ENCODE results near the gene TMEM184A. TPM values are rescaled to one million over a fixed set of nuclear protein-coding genes. Genes with fewer than 3 reads are reported as not detected.

The TMEM184A gene
- total RNA-seq, 4 donors from 2014 or later, result 0.44 to 3.0 (median 0.70) TPM

DNA sequence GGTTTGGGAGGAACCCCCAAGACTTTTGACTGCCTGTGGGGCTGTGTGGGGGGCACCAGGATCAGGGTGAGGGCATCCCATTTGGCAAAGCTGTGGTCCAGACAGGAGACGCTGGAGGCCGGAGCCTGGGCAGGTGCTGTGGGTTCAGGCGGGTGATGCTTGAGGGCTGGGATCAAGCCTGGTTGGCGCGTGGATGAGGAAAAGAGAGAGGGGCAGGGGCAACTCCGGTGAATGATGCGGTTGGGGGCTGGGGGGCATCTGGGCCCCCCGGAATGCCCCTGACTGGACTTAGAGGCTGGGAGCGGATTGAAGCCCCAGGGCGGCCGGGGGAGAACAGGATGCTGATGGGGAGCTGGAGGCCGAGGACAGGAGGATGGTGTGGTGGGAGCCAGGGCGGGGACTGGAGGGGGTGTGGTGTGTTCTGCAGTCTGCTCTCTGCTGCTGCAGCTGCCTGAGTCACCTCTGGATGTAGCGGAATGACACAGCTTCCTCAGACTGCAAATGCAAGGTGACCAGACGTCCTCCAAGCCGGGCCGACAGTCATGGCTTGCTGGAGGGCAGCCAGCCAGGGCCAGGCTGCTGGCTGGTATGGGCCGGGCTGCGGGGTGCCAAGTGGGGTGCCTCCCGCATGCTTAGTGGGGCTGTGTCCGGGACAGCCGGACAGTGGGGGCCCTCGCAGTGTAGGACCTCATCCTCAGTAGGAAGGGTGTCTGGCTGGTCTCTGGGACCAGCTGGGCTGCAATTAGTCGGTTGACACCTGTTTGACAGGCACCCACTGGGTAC lies 22.3 kb downstream of the TMEM184A start:
- Histone ChIP-seq H3K27me3 (no peaks in the 10 kb centered on the region), H3K27ac (peak overlapping the region; percentile 86 to 96 (median 95)), H3K4me1 (peaks cover 36 to 63% of the 10 kb centered on the region in 2 donors), H3K9me3 (no peaks in the 10 kb centered on the region), H3K4me3 (replicated peaks in 1 of 3) (peak overlapping the region in 1 of 3 donors; percentile 16), H3K36me3 (no peaks in the 10 kb centered on the region)
- intact Hi-C loops (cut with DNase I), result no loop called here
- DNase-seq, result peak; percentile 49 to 66
- WGBS, 2 donors, result 64 to 82% methylated on average over 15 to 19 of the region's 24 CpGs
- TF ChIP-seq, protein P1, sequence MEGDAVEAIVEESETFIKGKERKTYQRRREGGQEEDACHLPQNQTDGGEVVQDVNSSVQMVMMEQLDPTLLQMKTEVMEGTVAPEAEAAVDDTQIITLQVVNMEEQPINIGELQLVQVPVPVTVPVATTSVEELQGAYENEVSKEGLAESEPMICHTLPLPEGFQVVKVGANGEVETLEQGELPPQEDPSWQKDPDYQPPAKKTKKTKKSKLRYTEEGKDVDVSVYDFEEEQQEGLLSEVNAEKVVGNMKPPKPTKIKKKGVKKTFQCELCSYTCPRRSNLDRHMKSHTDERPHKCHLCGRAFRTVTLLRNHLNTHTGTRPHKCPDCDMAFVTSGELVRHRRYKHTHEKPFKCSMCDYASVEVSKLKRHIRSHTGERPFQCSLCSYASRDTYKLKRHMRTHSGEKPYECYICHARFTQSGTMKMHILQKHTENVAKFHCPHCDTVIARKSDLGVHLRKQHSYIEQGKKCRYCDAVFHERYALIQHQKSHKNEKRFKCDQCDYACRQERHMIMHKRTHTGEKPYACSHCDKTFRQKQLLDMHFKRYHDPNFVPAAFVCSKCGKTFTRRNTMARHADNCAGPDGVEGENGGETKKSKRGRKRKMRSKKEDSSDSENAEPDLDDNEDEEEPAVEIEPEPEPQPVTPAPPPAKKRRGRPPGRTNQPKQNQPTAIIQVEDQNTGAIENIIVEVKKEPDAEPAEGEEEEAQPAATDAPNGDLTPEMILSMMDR (IDR thresholded peaks at IDR 0.05), result no peak
- TF ChIP-seq POLR2A (IDR thresholded peaks at IDR 0.05), result no peak

DNA sequence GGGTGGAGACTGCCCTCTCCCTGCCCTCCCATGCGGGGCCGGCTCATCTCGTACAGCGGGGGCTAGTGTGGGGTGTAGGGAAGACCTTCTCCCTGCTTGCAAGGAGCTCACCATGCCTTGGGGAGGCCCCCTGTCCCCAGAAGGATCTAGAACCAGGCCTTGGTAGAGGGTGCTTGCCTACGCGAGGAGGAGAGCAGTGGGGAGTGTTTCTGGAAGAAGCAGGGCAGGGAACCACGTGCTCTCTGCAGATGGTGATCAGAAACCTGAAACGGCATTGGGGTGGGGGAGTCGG lies 22.8 kb downstream of the TMEM184A start:
- Histone ChIP-seq H3K36me3 (no peaks in the 10 kb centered on the region), H3K4me3 (replicated peaks in 1 of 3) (peak overlapping the region in 1 of 3 donors; percentile 16), H3K27ac (peak overlapping the region; percentile 86 to 96 (median 95)), H3K27me3 (no peaks in the 10 kb centered on the region), H3K4me1 (peaks cover 34 to 57% of the 10 kb centered on the region in 2 donors), H3K9me3 (no peaks in the 10 kb centered on the region)
- no peak for DNase-seq
- WGBS, 2 donors, result 79 to 80% methylated on average over 9 of the region's 9 CpGs
- intact Hi-C loops (cut with DNase I), result no loop called here
- no peak for TF ChIP-seq POLR2A (IDR thresholded peaks at IDR 0.05)
- TF ChIP-seq, protein P1 (IDR thresholded peaks at IDR 0.05), result no peak

DNA sequence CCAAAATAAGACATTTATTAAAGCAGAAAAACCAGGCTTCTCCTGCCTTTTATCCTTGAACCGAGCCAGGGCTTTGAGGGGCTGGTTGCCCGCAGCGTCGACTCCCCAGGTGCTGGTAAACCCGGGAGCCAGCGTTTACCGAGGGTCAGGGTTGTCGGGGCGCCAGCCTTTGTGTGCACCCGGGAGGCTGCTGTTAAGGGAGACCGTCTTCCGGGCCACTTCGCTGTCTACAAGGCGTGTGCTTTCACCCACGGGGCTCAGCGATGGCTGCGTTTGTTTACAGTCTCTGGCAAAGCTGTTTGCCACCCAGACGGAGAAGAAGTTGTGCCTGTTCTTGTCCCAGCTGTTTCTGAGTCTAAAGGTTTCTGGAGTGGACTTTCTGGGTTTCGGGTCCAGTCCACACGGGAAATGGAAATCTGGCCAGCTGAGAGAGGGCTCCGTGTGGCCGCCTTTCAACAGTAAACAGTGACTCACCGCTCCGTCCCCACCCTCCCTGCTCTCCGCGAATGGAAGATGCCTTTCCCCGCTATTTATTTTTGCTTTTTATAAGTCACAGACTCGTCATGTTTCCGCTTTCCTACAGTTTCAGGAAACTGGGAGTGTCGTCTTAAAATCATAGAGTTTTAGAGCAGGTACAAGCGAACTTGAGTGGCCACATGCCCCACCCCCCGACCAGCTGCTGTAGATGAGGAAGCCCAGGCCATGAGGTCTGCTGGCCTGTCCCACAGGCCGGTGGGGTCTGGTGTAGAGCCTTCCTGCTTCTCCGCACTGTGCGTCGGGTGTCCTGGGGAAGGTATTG lies 23.4 kb downstream of the TMEM184A start:
- intact Hi-C loops (cut with DNase I), result no loop called here
- H3K4me1 ChIP-seq, result peaks cover 29 to 52% of the 10 kb centered on the region in 2 donors
- peak; percentile 52 to 53 for DNase-seq
- 40 to 67% methylated on average over 29 to 36 of the region's 36 CpGs for whole genome bisulfite sequencing, 2 donors
- no peaks in the 10 kb centered on the region for H3K9me3 ChIP-seq
- H3K27me3 ChIP-seq, result no peaks in the 10 kb centered on the region
- H3K36me3 ChIP-seq, result no peaks in the 10 kb centered on the region
- H3K4me3 ChIP-seq (replicated peaks in 1 of 3), result peak overlapping the region in 2 of 3 donors; percentile 5 to 57
- TF ChIP-seq, protein P1 (IDR thresholded peaks at IDR 0.05), result no peak
- TF ChIP-seq POLR2A (IDR thresholded peaks at IDR 0.05), result peak in 1 of 2 donors; percentile 16
- H3K27ac ChIP-seq, result peak overlapping the region; percentile 86 to 96 (median 95)

DNA sequence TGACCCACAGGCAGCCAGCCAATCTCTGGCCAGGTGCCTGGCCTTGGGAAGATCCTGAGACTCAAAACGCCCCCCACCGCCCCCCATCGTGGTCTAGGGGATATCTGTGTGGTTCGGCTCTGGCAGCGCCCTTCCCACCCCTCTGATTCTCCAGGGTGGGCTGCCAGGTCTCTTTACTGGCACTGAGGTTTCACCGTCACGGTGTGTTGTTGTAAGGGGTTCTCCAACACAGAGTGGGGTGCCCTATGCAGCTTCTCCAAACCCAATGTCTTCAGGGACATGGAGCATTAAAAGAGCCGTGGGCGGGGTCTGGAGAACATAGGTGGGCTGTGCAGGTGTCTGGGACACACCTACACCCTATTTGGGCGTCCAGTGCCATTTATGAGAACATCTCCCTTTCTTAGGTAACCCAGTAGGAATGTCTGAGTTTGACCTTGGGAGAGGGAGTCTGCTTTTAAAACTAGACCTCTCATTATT lies 24.0 kb downstream of the TMEM184A start:
- peaks cover 26 to 50% of the 10 kb centered on the region in 2 donors for H3K4me1 ChIP-seq
- H3K27ac ChIP-seq, result peak overlapping the region; percentile 86 to 96 (median 95)
- TF ChIP-seq POLR2A (IDR thresholded peaks at IDR 0.05), result no peak
- TF ChIP-seq, protein P1 (IDR thresholded peaks at IDR 0.05), result no peak
- no peaks in the 10 kb centered on the region for H3K36me3 ChIP-seq
- peak overlapping the region; percentile 5 to 57 (median 27) for H3K4me3 ChIP-seq (replicated peaks in 1 of 3)
- DNase-seq, result no peak
- intact Hi-C loops (cut with DNase I), result no loop called here
- no peaks in the 10 kb centered on the region for H3K27me3 ChIP-seq
- WGBS, 2 donors, result 25 to 32% methylated on average over 10 of the region's 10 CpGs
- no peaks in the 10 kb centered on the region for H3K9me3 ChIP-seq

Data from thyroid gland (tissue), 4 donors.